Neutrophil (primary cell): ENCODE measurements around the gene PLCD1.

ENCODE experiments used
- H3K27ac ChIP-seq: fragments of 200-600 bp; sonication (generic); 2 replicates; pipeline ENCODE4 v1.5.1; 2016; ENCODE audit warnings: mild to moderate bottlenecking, moderate library complexity
- H3K27me3 ChIP-seq: fragments of 200-600 bp; sonication (generic); 2 replicates; pipeline ENCODE4 v1.6.0; 2016; ENCODE audit warnings: mild to moderate bottlenecking
- H3K36me3 ChIP-seq: fragments of 200-600 bp; sonication (generic); 2 replicates; pipeline ENCODE4 v1.5.1; 2017
- H3K4me1 ChIP-seq, 2 experiments: fragments of 200-600 bp in 1 of 2; sonication (generic) in 1 of 2; 1 replicate in 1 of 2; 2 replicates in 1 of 2; pipeline versions ENCODE4 v1.5.1 to v1.6.1; 2013 to 2016; ENCODE audit warnings: low read depth in 1 of 2, low read length in 1 of 2, mild to moderate bottlenecking in 1 of 2, moderate library complexity in 1 of 2; ENCODE audit not compliant: control insufficient read depth in 1 of 2, insufficient read depth in 1 of 2
- H3K4me3 ChIP-seq, 2 experiments: fragments of 200-600 bp in 1 of 2; sonication (generic) in 1 of 2; 1 replicate in 1 of 2; 2 replicates in 1 of 2; pipeline ENCODE4 v1.5.1; 2013 to 2016; ENCODE audit warnings: low read depth in 1 of 2, low read length in 1 of 2, mild to moderate bottlenecking in 1 of 2, moderate library complexity in 1 of 2
- H3K9me3 ChIP-seq: fragments of 200-600 bp; sonication (generic); 2 replicates; pipeline ENCODE4 v1.5.1; 2016
- CTCF ChIP-seq: fragments of 200-600 bp; sonication (generic); IDR thresholded peaks from 2 replicates; pipeline ENCODE4 v1.5.1; 2016; ENCODE audit warnings: antibody characterized with exemption

The PLCD1 gene

GRCh38 chr3:38016847-38017444, 12.5 kb downstream of the PLCD1 start:
- peaks cover 46 to 55% of the 10 kb centered on the region in 2 experiments for H3K4me1 ChIP-seq
- no peaks in the 10 kb centered on the region for H3K9me3 ChIP-seq
- no peak overlapping the region for H3K27ac ChIP-seq
- no peak overlapping the region for H3K4me3 ChIP-seq
- peaks cover 55% of the 10 kb centered on the region for H3K36me3 ChIP-seq
- no peaks in the 10 kb centered on the region for H3K27me3 ChIP-seq
- TF ChIP-seq CTCF = no peak

- no peak for TF ChIP-seq CTCF
- H3K4me1 ChIP-seq = peaks cover 43 to 50% of the 10 kb centered on the region in 2 experiments
- H3K9me3 ChIP-seq = no peaks in the 10 kb centered on the region
- no peaks in the 10 kb centered on the region for H3K27me3 ChIP-seq
- no peak overlapping the region for H3K27ac ChIP-seq
- peaks cover 58% of the 10 kb centered on the region for H3K36me3 ChIP-seq
- H3K4me3 ChIP-seq = no peak overlapping the region
These were observed 13.0 kb downstream of the PLCD1 start for GRCh38 chr3:38016410-38016809.

- H3K9me3 ChIP-seq = no peaks in the 10 kb centered on the region
- TF ChIP-seq CTCF = no peak
- H3K4me1 ChIP-seq = peaks cover 43 to 46% of the 10 kb centered on the region in 2 experiments
- H3K36me3 ChIP-seq = peaks cover 62% of the 10 kb centered on the region
- H3K4me3 ChIP-seq = no peak overlapping the region
- no peak overlapping the region for H3K27ac ChIP-seq
- H3K27me3 ChIP-seq = no peaks in the 10 kb centered on the region
These were observed 13.5 kb downstream of the PLCD1 start for GRCh38 chr3:38015984-38016383.

GRCh38 chr3:38015485-38015884, 14.0 kb downstream of the PLCD1 start:
- Histone ChIP-seq H3K9me3 (no peaks in the 10 kb centered on the region), H3K27ac (no peak overlapping the region), H3K4me1 (peaks cover 38 to 45% of the 10 kb centered on the region in 2 experiments), H3K4me3 (no peak overlapping the region), H3K36me3 (peaks cover 67% of the 10 kb centered on the region), H3K27me3 (no peaks in the 10 kb centered on the region)
- no peak for TF ChIP-seq CTCF

GRCh38 chr3:38011111-38011510, 18.3 kb downstream of the PLCD1 start:
- no peaks in the 10 kb centered on the region for H3K27me3 ChIP-seq
- no peak overlapping the region for H3K27ac ChIP-seq
- peaks cover 15 to 17% of the 10 kb centered on the region in 2 experiments for H3K4me1 ChIP-seq
- no peak for TF ChIP-seq CTCF
- no peak overlapping the region for H3K4me3 ChIP-seq
- H3K9me3 ChIP-seq = no peaks in the 10 kb centered on the region
- H3K36me3 ChIP-seq = peaks cover 67% of the 10 kb centered on the region
